Measurements from ENCODE around the gene CDKN2D.

GRCh38 chr19:10557603-10558197 lies 11.1 kb downstream of the CDKN2D start:
- no peak for TF ChIP-seq CTCF (conservative IDR thresholded peaks at IDR 0.05)
- no peak for TF ChIP-seq ZFX (IDR thresholded peaks at IDR 0.05)
